BLaER1 (cell line): ENCODE measurements around the gene ATOSB.
A peak's percentile ranks its signal among the peaks of the same experiment; 100 is the strongest.
"Not testable (repeated sequence)": the region's sequence is repeated elsewhere in the genome, so short reads cannot be mapped to it uniquely, and the experiment has no call there.

Experiments
- H3K27ac ChIP-seq: shearing (Covaris generic); formaldehyde crosslinking; 2 replicates; pipeline ENCODE4 v1.8.1; 2022
- H3K27me3 ChIP-seq: shearing (Covaris generic); formaldehyde crosslinking; 2 replicates; pipeline ENCODE4 v1.8.1; 2022
- H3K36me3 ChIP-seq: shearing (Covaris generic); formaldehyde crosslinking; 2 replicates; pipeline ENCODE4 v1.8.1; 2022
- H3K4me1 ChIP-seq: shearing (Covaris generic); formaldehyde crosslinking; 2 replicates; pipeline ENCODE4 v1.8.1; 2022
- H3K4me2 ChIP-seq: shearing (Covaris generic); formaldehyde crosslinking; 2 replicates; pipeline ENCODE4 v1.8.1; 2022
- H3K4me3 ChIP-seq: shearing (Covaris generic); formaldehyde crosslinking; 2 replicates; pipeline ENCODE4 v1.8.1; 2022
- H3K9ac ChIP-seq: shearing (Covaris generic); formaldehyde crosslinking; 2 replicates; pipeline ENCODE4 v1.8.1; 2022
- H3K9me3 ChIP-seq: shearing (Covaris generic); formaldehyde crosslinking; 2 replicates; pipeline ENCODE4 v1.8.1; 2022
- H4K20me1 ChIP-seq: shearing (Covaris generic); formaldehyde crosslinking; 2 replicates; pipeline ENCODE4 v1.8.1; 2022
- Cebpa-rat ChIP-seq: shearing (Covaris generic); IDR thresholded peaks from 2 replicates; pipeline ENCODE4 v1.8.1; 2022

Gene ATOSB, protein sequence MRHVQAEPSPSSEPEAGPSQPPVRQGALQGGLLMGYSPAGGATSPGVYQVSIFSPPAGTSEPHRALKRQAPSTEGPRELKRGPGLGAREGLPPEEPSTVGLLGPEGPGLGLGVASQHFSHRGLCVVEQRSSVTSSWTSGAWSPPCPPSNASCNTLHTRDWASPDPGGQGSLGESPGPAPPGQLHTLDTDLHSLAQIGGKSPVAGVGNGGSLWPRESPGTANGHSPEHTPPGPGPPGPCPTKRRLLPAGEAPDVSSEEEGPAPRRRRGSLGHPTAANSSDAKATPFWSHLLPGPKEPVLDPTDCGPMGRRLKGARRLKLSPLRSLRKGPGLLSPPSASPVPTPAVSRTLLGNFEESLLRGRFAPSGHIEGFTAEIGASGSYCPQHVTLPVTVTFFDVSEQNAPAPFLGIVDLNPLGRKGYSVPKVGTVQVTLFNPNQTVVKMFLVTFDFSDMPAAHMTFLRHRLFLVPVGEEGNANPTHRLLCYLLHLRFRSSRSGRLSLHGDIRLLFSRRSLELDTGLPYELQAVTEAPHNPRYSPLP

DNA sequence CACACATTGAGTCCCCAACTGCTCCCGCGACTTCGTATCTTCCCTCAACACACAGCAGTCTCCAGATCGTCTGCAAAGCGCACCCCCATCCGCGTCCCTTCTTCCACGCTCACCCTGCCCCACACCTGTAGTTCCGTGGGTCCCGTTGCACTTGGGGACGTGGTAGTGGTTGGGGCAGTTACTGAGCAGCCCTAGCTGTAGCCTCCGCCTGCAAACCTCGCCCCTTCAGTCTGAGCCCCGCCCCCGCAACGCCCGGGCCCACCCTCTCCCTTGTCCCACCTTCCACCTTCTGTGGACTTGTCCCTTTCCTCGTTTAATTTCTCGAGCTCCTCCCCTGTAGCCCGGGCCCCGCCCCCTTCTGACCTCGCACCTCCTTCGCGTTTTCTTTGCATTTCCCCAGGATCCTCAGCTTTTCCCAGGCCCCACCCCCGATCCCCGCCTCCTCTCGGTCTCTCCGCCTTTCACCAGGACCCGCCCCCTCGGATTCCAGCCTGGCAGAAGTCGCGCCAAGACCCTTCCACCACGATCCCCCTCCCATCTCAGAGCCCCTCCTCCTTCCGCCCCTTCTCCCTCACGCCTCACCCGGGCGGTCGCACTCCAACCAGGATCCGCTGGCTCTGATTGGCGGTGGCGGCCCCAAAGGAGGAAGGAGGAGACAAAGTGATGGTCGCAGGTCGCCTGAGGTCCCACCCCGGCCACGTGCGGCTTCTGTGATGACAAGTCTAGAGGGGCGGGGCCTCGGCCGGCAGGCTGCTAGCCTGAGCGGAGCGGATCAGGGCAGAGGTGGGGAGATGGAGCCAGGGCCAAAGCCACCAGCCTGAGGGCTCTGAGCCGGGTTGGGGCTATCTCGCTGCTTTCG is at the start of gene ATOSB:
TSS of gene ATOSB (minus strand) at position 183 of the 859 bp plus-strand sequence. CDS start 7,588 bp downstream, outside the sequence.
- H3K4me1 ChIP-seq, result peaks cover 36% of the 10 kb centered on the region
- H3K9me3 ChIP-seq, result no peaks in the 10 kb centered on the region
- H3K27me3 ChIP-seq, result no peaks in the 10 kb centered on the region
- H4K20me1 ChIP-seq, result peaks cover 21% of the 10 kb centered on the region
- H3K36me3 ChIP-seq, result no peaks in the 10 kb centered on the region
- no peak for TF ChIP-seq Cebpa-rat
- peak within 1 kb of the TSS; percentile 98 for H3K4me2 ChIP-seq
- H3K9ac ChIP-seq, result peak within 1 kb of the TSS; percentile 80
- H3K27ac ChIP-seq, result peak within 1 kb of the TSS; percentile 95
- H3K4me3 ChIP-seq, result peak within 1 kb of the TSS; percentile 79

DNA sequence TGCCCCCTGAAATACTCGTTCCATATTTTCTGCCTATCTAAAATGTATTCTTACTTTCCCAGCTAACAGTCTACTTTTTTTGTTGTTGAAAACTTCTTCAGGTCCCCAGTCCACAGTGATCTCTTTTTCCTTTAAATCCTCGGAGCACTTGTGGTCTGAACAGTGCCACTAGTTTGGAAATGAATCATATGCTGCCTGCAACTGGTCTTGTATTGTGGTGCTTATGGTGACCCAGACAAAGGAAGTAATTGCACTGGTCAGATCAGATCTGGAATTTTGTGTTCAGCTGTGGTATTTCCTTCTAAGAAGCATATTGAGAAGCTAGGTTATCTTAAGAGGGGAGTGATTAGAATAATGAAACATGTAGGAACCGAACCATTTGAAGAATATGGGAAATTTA is 49.0 kb upstream of the ATOSB start:
- no peaks in the 10 kb centered on the region for H4K20me1 ChIP-seq
- H3K9me3 ChIP-seq, result no peaks in the 10 kb centered on the region
- no peak for TF ChIP-seq Cebpa-rat
- no peak overlapping the region for H3K4me3 ChIP-seq
- no peak overlapping the region for H3K4me2 ChIP-seq
- no peaks in the 10 kb centered on the region for H3K36me3 ChIP-seq
- H3K27me3 ChIP-seq, result peaks cover 13% of the 10 kb centered on the region; the same call in 1 of the 2 replicates
- H3K9ac ChIP-seq, result no peak overlapping the region
- peaks cover 20% of the 10 kb centered on the region for H3K4me1 ChIP-seq
- no peak overlapping the region for H3K27ac ChIP-seq

DNA sequence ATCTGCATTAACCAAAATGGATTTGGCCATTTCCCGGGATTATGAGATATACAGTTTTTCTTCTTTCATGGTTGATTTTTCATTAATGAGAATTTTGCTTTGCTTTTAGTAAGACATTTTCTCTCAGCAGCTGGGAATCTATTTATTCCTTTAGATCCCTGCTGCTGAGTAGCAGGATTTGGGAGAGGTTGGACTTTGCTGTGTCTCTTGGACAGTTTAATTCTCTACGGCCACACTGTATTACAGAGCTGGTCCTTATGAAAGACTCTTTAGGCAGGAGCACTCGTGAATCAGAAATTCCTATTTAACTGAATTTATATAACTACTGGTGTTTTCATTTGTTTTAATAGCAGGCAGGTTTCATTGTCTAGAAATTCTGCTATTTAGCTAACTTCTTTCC is 47.8 kb upstream of the ATOSB start:
- no peak overlapping the region for H3K9ac ChIP-seq

DNA sequence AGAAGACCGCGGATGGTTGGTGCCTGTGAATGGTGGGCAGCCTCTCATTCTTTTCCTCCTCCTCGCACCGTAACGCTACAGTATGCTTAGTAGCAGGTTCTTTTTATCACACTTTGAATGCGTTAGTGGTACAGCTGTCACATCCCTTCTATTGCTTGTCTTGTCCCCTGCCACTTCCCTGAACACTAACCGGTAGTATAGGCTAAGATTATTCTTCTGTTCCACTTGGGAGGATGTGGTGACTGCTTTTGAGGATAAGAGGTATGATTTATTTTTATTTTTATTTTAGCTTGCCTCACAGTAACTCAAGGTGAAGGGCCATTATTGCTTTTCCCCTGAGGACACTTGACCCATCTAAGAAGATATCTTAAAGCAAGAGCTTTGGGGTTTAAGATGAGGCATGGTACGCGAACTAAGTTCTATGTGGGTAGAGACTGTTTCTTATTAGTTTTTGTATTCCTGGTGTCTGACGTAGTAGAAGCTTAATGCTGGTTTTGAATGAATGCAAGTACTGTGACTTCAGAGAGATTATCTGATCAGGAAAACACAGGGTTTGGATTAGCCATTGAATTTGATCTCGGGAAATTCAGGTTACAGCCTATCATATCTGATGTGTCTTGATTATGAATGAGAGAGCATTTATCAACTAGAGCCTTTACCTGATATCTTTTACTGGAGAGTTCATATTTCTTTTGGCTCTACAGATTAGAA is 47.1 kb upstream of the ATOSB start:
- Histone ChIP-seq H3K4me3 (peak overlapping the region; percentile 84), H3K4me2 (peak overlapping the region; percentile 92), H3K9me3 (peaks cover 9% of the 10 kb centered on the region; the same call in 1 of the 2 replicates), H3K27me3 (peaks cover 13% of the 10 kb centered on the region; the same call in 1 of the 2 replicates), H3K27ac (no peak overlapping the region), H3K9ac (peak overlapping the region; percentile 73), H3K4me1 (peaks cover 36% of the 10 kb centered on the region), H3K36me3 (no peaks in the 10 kb centered on the region), H4K20me1 (no peaks in the 10 kb centered on the region)
- TF ChIP-seq Cebpa-rat, result no peak

More for the DNA sequence above, 47.8 kb upstream of the ATOSB start:
- no peak overlapping the region for H3K27ac ChIP-seq
- no peak for TF ChIP-seq Cebpa-rat
- H3K4me2 ChIP-seq, result no peak overlapping the region
- H3K27me3 ChIP-seq, result peaks cover 13% of the 10 kb centered on the region; the same call in 1 of the 2 replicates
- H3K9me3 ChIP-seq, result 0 out of 2 replicates have a peak, but pooled peaks cover 7% of the 10 kb centered on the region
- no peaks in the 10 kb centered on the region for H4K20me1 ChIP-seq
- H3K4me1 ChIP-seq, result peaks cover 33% of the 10 kb centered on the region
- H3K4me3 ChIP-seq, result no peak overlapping the region
- H3K36me3 ChIP-seq, result no peaks in the 10 kb centered on the region

DNA sequence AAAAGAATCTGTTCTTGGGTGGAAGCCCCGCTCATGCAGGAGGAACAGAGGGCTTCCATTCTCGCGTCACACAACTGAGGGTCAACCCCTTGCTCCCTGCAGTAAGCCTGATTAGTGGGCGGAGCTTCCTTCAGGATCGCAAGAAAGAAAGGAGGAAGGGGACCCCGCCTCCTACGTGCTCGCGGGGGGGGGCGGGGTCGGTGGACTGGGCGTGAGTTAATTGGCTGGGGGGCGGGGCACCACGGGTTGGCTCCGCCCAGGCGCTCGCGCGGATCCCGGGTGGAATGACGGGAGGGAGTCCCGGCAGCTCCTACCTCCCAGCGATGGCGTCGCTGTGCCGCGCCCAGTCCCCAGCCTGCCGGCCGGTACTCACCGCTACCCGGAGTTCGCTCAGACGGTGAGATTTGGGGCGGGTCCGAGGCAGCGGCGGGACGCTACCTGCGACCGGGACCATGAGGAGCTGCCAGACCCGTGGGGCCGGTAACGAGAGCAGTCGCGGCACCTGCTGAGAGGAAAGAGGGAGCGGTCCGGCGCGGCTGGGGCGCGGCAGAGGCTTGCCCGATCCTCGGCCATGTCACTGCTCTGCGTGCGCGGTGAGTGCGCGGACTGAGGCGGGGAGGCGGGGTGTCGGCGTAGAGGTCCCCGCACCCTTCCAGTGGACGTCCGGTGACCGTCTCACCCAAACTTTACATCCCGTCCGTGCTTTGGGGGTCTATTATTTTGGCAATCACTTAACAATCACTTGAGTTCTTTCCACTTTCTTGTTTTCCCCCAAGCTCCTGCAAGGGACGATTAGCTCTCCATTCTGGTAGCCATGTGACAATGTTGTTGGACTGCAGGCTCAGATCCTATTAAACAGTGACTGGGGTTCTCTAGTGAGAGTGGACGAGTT is 46.3 kb upstream of the ATOSB start, which contains the start of gene UNC13B:
TSS of gene UNC13B (plus strand) at position 297 of the 892 bp plus-strand sequence. CDS start at position 572, 275 bp downstream.
- H3K9me3 ChIP-seq, result peaks cover 11% of the 10 kb centered on the region; the same call in 1 of the 2 replicates
- peaks cover 36% of the 10 kb centered on the region for H3K4me1 ChIP-seq
- no peak within 1 kb of the TSS for H3K27ac ChIP-seq
- TF ChIP-seq Cebpa-rat, result no peak
- H3K9ac ChIP-seq, result peak within 1 kb of the TSS; percentile 73
- H3K36me3 ChIP-seq, result no peaks in the 10 kb centered on the region
- H3K4me3 ChIP-seq, result peak within 1 kb of the TSS; percentile 84
- H3K4me2 ChIP-seq, result peak within 1 kb of the TSS; percentile 92
- H4K20me1 ChIP-seq, result no peaks in the 10 kb centered on the region
- peaks cover 13% of the 10 kb centered on the region; the same call in 1 of the 2 replicates for H3K27me3 ChIP-seq

DNA sequence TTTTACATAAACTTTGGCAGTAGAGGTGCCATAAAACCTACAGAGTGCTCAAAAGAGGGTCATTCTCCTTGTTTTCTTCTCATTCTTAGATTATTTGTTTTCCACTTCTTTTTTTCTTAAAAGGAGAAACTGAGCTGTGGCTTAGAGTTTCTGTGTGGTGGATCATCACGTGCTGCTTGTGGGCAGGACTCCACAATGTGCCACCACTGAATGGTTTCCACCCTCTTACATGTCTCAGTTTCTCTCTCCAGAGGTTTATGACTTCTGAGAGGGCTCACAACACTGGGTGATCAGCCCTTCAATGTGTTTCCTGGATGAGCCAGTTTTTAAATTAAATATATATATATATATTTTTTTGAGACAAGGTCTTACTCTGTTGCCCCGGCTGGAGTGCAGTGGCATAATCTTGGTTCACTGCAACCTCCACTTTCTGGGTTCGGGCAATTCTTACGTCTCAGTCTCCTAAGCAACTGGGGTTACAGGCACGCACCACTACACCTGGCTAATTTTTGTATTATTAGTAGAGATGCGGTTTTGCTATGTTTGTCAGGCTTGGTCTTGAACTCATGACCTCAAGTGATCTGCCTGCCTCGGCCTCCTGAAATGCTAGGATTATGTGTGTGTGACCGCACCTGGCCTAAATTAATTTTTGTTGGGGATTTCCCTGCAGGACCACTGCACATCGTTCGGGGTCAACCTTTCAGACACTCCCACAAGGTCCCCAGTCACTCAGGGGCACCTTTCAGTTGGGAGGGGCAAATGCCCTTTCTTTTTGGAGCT is 43.0 kb upstream of the ATOSB start:
- peaks cover 36% of the 10 kb centered on the region for H3K4me1 ChIP-seq
- H3K27me3 ChIP-seq, result peaks cover 13% of the 10 kb centered on the region; the same call in 1 of the 2 replicates
- H3K4me3 ChIP-seq, result no peak overlapping the region
- no peak overlapping the region for H3K27ac ChIP-seq
- H3K4me2 ChIP-seq, result peak overlapping the region; percentile 61
- peaks cover 27% of the 10 kb centered on the region for H3K9me3 ChIP-seq
- no peaks in the 10 kb centered on the region for H3K36me3 ChIP-seq
- H4K20me1 ChIP-seq, result no peaks in the 10 kb centered on the region
- H3K9ac ChIP-seq, result no peak overlapping the region
- TF ChIP-seq Cebpa-rat, result no peak

DNA sequence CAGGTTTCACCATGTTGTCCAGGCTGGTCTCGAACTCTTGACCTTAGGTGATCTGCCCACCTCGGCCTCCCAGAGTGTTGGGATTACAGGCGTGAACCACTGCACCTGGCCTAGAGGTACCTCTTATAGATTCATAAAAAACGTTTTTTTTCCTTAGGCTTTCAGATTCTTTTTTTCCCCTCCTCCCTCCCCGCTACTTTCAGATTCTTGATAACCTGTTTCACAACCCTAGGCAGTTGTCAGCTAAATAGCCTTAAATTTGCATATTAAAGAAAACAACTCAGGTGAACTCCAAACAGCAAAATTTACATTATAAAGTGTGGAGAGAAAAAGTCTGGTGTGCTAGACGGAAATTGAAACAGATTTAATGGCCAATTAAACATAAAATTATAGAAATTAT is 42.2 kb upstream of the ATOSB start:
- H3K4me1 ChIP-seq, result peaks cover 36% of the 10 kb centered on the region
- not testable (repeated sequence) for H3K9ac ChIP-seq, H3K27ac ChIP-seq, H4K20me1 ChIP-seq, H3K36me3 ChIP-seq, H3K4me2 ChIP-seq, H3K4me3 ChIP-seq
- peaks cover 27% of the 10 kb centered on the region for H3K9me3 ChIP-seq
- H3K27me3 ChIP-seq, result peaks cover 10% of the 10 kb centered on the region; the same call in 1 of the 2 replicates

DNA sequence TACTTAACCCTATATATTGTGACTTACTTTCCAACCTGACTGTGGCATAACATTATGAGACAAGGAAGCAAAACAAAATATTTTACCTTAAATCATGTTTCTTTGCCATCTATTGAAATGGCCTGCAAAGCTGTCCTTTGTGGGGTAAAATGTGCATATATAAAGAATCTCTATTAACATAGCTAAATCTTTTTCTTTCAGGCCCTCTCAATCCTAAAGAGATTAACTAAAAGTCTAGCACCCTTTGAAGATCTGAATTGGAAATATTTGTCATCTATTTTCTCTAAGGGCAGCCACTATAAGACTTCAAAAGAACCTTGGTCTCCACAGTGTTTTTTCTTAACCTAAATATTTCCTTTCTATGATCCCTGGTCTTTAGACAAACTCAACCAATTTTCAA is 41.1 kb upstream of the ATOSB start:
- H3K4me3 ChIP-seq, result no peak overlapping the region
- no peak overlapping the region for H3K4me2 ChIP-seq
- no peak for TF ChIP-seq Cebpa-rat

More for the DNA sequence above, 41.1 kb upstream of the ATOSB start:
- no peak overlapping the region for H3K9ac ChIP-seq
- no peaks in the 10 kb centered on the region for H3K36me3 ChIP-seq
- H3K9me3 ChIP-seq, result peaks cover 28% of the 10 kb centered on the region
- no peak overlapping the region for H3K27ac ChIP-seq
- no peaks in the 10 kb centered on the region for H4K20me1 ChIP-seq
- peaks cover 29% of the 10 kb centered on the region for H3K4me1 ChIP-seq
- H3K27me3 ChIP-seq, result no peaks in the 10 kb centered on the region; the same call in 1 of the 2 replicates
